H1 (cell line): ENCODE data around the gene EGFR. TPM values are rescaled to one million over a fixed set of nuclear protein-coding genes. Genes with fewer than 3 reads are reported as not detected.

ENCODE experiments used
- CTCF ChIA-PET: fragments of 300-600 bp; sonication (Branson Sonifier 250); formaldehyde crosslinking; loops from one replicate; lab custom pipeline; 2021; ENCODE audit not compliant: partially characterized antibody; lab: Charles Lee
- POLR2A ChIA-PET: fragments of 300-600 bp; sonication (Branson Sonifier 250); formaldehyde crosslinking; loops from one replicate; lab custom pipeline; 2021; ENCODE audit warnings: inconsistent platforms; ENCODE audit not compliant: partially characterized antibody; lab: Charles Lee
- DNase-seq, 2 experiments: peaks; one replicate each; pipeline versions ENCODE4 v3.0.0 to v3.0.0-alpha.2; 2010 to 2022; ENCODE audit warnings: low spot score in 2 of 2, low read depth in 1 of 2, mixed read lengths in 1 of 2
- FAIRE-seq: peaks from 2 replicates; lab custom pipeline; 2011; peaks lifted over from hg19 to GRCh38; lab: Jason Lieb, UNC
- H2AFZ ChIP-seq: 2 replicates; pipeline ENCODE4 v1.8.1; 2012; ENCODE audit warnings: low read length, inconsistent platforms
- H2AK5ac ChIP-seq: 2 replicates; pipeline ENCODE4 v1.6.1; 2013; ENCODE audit warnings: low read depth, low read length
- H2BK120ac ChIP-seq: replicated peaks from 2 replicates; pipeline ENCODE3; 2013; ENCODE audit warnings: low read depth, low read length, inconsistent platforms
- H2BK12ac ChIP-seq: 2 replicates; pipeline ENCODE4 v1.6.1; 2013; ENCODE audit warnings: low read depth, low read length
- H2BK15ac ChIP-seq: 2 replicates; pipeline ENCODE4 v1.6.1; 2013; ENCODE audit warnings: low read length
- H2BK20ac ChIP-seq: 2 replicates; pipeline ENCODE4 v1.6.1; 2013; ENCODE audit warnings: low read length
- H2BK5ac ChIP-seq: 2 replicates; pipeline ENCODE4 v1.6.1; 2013; ENCODE audit warnings: low read depth, low read length
- H3K14ac ChIP-seq: 2 replicates; pipeline ENCODE4 v1.6.1; 2013; ENCODE audit warnings: inconsistent platforms; ENCODE audit not compliant: insufficient read length
- H3K18ac ChIP-seq: 2 replicates; pipeline ENCODE4 v1.6.1; 2013; ENCODE audit warnings: low read length; ENCODE audit errors: extremely low read depth
- H3K23ac ChIP-seq: 2 replicates; pipeline ENCODE4 v1.6.1; 2013; ENCODE audit warnings: inconsistent platforms; ENCODE audit not compliant: insufficient read length
- H3K23me2 ChIP-seq: 2 replicates; pipeline ENCODE4 v1.6.1; 2013; ENCODE audit warnings: low read depth, low read length
- H3K27ac ChIP-seq: 2 replicates; pipeline ENCODE4 v1.6.1; 2011; ENCODE audit warnings: low read depth, low read length, inconsistent platforms
- H3K27me3 ChIP-seq, 4 experiments: replicated peaks in 1 of 4; 1 replicate in 1 of 4; 2 replicates in 3 of 4; pipeline versions ENCODE4 v1.6.1 to v1.8.1; 2011 to 2013; ENCODE audit warnings: low read length in 3 of 4, mild to moderate bottlenecking in 3 of 4, inconsistent platforms in 2 of 4, mixed read lengths in 2 of 4, moderate library complexity in 1 of 4; ENCODE audit not compliant: control insufficient read depth in 3 of 4, insufficient read depth in 3 of 4; ENCODE audit errors: extremely low read depth in 1 of 4
- H3K36me3 ChIP-seq, 4 experiments: 2 replicates each; pipeline versions ENCODE4 v1.6.1 to v1.8.1; 2011 to 2013; ENCODE audit warnings: mild to moderate bottlenecking in 4 of 4, low read length in 3 of 4, moderate library complexity in 2 of 4, control low read depth in 1 of 4, inconsistent platforms in 1 of 4; ENCODE audit not compliant: insufficient read depth in 4 of 4, control insufficient read depth in 2 of 4
- H3K4ac ChIP-seq: replicated peaks from 2 replicates; pipeline ENCODE3; 2013; ENCODE audit warnings: low read length, low read depth, mixed read lengths, inconsistent platforms; ENCODE audit not compliant: insufficient read length
- H3K4me1 ChIP-seq, 4 experiments: replicated peaks in 1 of 4; 1 replicate in 1 of 4; 2 replicates in 3 of 4; pipeline versions ENCODE4 v1.6.1 to v1.8.1; 2011 to 2013; ENCODE audit warnings: low read length in 3 of 4, inconsistent platforms in 2 of 4, mixed read lengths in 1 of 4; ENCODE audit not compliant: insufficient read depth in 4 of 4, control insufficient read depth in 3 of 4
- H3K4me2 ChIP-seq, 2 experiments: 2 replicates each; pipeline versions ENCODE4 v1.6.1 to v1.8.1; 2011 to 2013; ENCODE audit warnings: low read depth in 2 of 2, low read length in 2 of 2, control low read depth in 1 of 2, inconsistent platforms in 1 of 2, mild to moderate bottlenecking in 1 of 2; ENCODE audit not compliant: insufficient read depth in 1 of 2
- H3K4me3 ChIP-seq, 4 experiments: fragments of 200-600, 300-600 bp in 1 of 4; sonication (generic), shearing (Covaris generic), sonication (Bioruptor Twin) in 1 of 4; 2 replicates each; pipeline versions ENCODE4 v1.5.1 to v1.8.1; 2011 to 2016; ENCODE audit warnings: low read length in 4 of 4, low read depth in 3 of 4, control low read depth in 2 of 4, inconsistent platforms in 2 of 4, mild to moderate bottlenecking in 2 of 4, mixed read lengths in 1 of 4, moderate library complexity in 1 of 4; ENCODE audit not compliant: insufficient read depth in 2 of 4; ENCODE audit errors: extremely low read depth in 1 of 4
- H3K56ac ChIP-seq: replicated peaks from 2 replicates; pipeline ENCODE3; 2013; ENCODE audit warnings: low read depth, mild to moderate bottlenecking, mixed read lengths, low read length, inconsistent platforms; ENCODE audit not compliant: insufficient read length
- H3K79me1 ChIP-seq: 2 replicates; pipeline ENCODE4 v1.6.1; 2013; ENCODE audit warnings: low read depth, low read length, control low read depth
- H3K79me2 ChIP-seq, 2 experiments: 2 replicates each; pipeline versions ENCODE4 v1.6.1 to v1.8.1; 2012 to 2013; ENCODE audit warnings: low read length in 2 of 2, mild to moderate bottlenecking in 2 of 2, inconsistent platforms in 1 of 2; ENCODE audit not compliant: insufficient read depth in 2 of 2, control insufficient read depth in 1 of 2
- H3K9ac ChIP-seq, 4 experiments: replicated peaks in 1 of 4; 1 replicate in 1 of 4; 2 replicates in 3 of 4; pipeline versions ENCODE4 v1.6.1 to v1.8.1; 2011 to 2013; ENCODE audit warnings: low read depth in 3 of 4, low read length in 3 of 4, control low read depth in 2 of 4, mild to moderate bottlenecking in 2 of 4, moderate library complexity in 2 of 4, inconsistent platforms in 1 of 4; ENCODE audit errors: extremely low read depth in 1 of 4
- H3K9me3 ChIP-seq, 2 experiments: 2 replicates each; pipeline versions ENCODE4 v1.6.1 to v1.8.1; 2012 to 2013; ENCODE audit warnings: mild to moderate bottlenecking in 2 of 2, moderate library complexity in 2 of 2, control low read depth in 1 of 2, inconsistent platforms in 1 of 2, low read depth in 1 of 2, low read length in 1 of 2, mixed read lengths in 1 of 2; ENCODE audit not compliant: insufficient read depth in 2 of 2
- H4K20me1 ChIP-seq, 2 experiments: replicated peaks in 1 of 2; 2 replicates each; pipeline versions ENCODE3 to v1.8.1; 2011 to 2013; ENCODE audit warnings: inconsistent platforms in 2 of 2, low read length in 2 of 2, mild to moderate bottlenecking in 1 of 2; ENCODE audit not compliant: insufficient read depth in 2 of 2, control insufficient read depth in 1 of 2
- H4K5ac ChIP-seq: 2 replicates; pipeline ENCODE4 v1.6.1; 2013; ENCODE audit warnings: low read length, low read depth, mixed read lengths, inconsistent platforms; ENCODE audit not compliant: insufficient read length
- H4K8ac ChIP-seq: 2 replicates; pipeline ENCODE4 v1.8.0; 2013; ENCODE audit warnings: mild to moderate bottlenecking, moderate library complexity, low read length, inconsistent platforms; ENCODE audit not compliant: insufficient read depth; ENCODE audit errors: extremely low read depth
- H4K91ac ChIP-seq: replicated peaks from 2 replicates; pipeline ENCODE3; 2013; ENCODE audit warnings: low read length, mixed read lengths, inconsistent platforms; ENCODE audit not compliant: insufficient read length
- ASH2L ChIP-seq: fragments of 200-600, 300-600 bp; sonication (generic); IDR thresholded peaks from one replicate; pipeline ENCODE4 v1.7.1; 2017; ENCODE audit warnings: low read length
- CHD1 ChIP-seq: IDR thresholded peaks from 2 replicates; pipeline ENCODE4 v1.6.1; 2012; ENCODE audit warnings: low read depth, low read length, improper control_type of control experiment
- EGR1 ChIP-seq: IDR thresholded peaks from 2 replicates; pipeline ENCODE4 v1.6.1; 2011; ENCODE audit warnings: low read depth, low read length, borderline replicate concordance
- GABPA ChIP-seq: IDR thresholded peaks from 2 replicates; pipeline ENCODE4 v1.6.1; 2011; ENCODE audit warnings: mild to moderate bottlenecking, low read length, moderate library complexity, borderline replicate concordance; ENCODE audit not compliant: insufficient read depth
- HDAC6 ChIP-seq: IDR thresholded peaks from one replicate; pipeline ENCODE4 v1.7.1; 2012; ENCODE audit warnings: low read depth, mild to moderate bottlenecking, inconsistent platforms, low read length, moderate library complexity
- SAP30 ChIP-seq: fragments of 300-600 bp; sonication (generic); IDR thresholded peaks from 2 replicates; pipeline ENCODE4 v1.7.1; 2012; ENCODE audit warnings: low read length, moderate library complexity, mild to moderate bottlenecking, inconsistent platforms; ENCODE audit not compliant: insufficient read depth, insufficient replicate concordance
- TAF1 ChIP-seq: IDR thresholded peaks from 2 replicates; pipeline ENCODE4 v1.6.1; 2011; ENCODE audit warnings: mild to moderate bottlenecking, low read depth, low read length
- TBP ChIP-seq: IDR thresholded peaks from 2 replicates; pipeline ENCODE4 v1.6.1; 2011; ENCODE audit warnings: low read depth, low read length, improper control_type of control experiment
- TCF12 ChIP-seq: IDR thresholded peaks from 2 replicates; pipeline ENCODE4 v1.6.1; 2011; ENCODE audit warnings: low read depth, mild to moderate bottlenecking, low read length
- WGBS, 2 experiments: shearing (Covaris generic) in 1 of 2; methylation state at CpG; one replicate each; pipeline versions ENCODE4 v1.1.6 to v1.1.7; 2013 to 2015; ENCODE audit warnings: low lambda C conversion rate in 2 of 2, mixed read lengths in 2 of 2, inconsistent platforms in 1 of 2, low coverage in 1 of 2, missing lambda C conversion rate in 1 of 2; ENCODE audit not compliant: insufficient replicate concordance in 2 of 2, insufficient coverage in 1 of 2, insufficient read length in 1 of 2; ENCODE audit errors: extremely low coverage in 1 of 2, missing lambda C conversion rate in 1 of 2; 5-methylcytosine and 5-hydroxymethylcytosine counted together
- polyA plus RNA-seq, 7 experiments: library from polyadenylated mRNA; depleted of rRNA in 3 of 7; stranded (reverse) in 5 of 7; unstranded in 2 of 7; fragments of >200 nt in 5 of 7; fragments of 200-250 nt in 2 of 7; gene quantifications; 1 replicate in 5 of 7; 2 replicates in 1 of 7; 4 replicates in 1 of 7; pipeline versions ENCODE4 v1.2.1 to v1.2.3, GENCODE V29; 2011 to 2013; ENCODE audit warnings: missing spikeins in 2 of 7, mixed read lengths in 2 of 7
- total RNA-seq: library from RNA; stranded (reverse); fragmentation: NEBNext Ultra II Directional; extraction: Animal tissue kit (Norgen Biotek cat#: 25700); gene quantifications from 2 replicates; pipeline ENCODE4 v1.2.1, GENCODE V29; 2021

Gene EGFR
- total and polyA plus RNA-seq, 2 of the 8 experiments (the other 6 are each of a cell fraction or from before 2014, with no cell fraction given): 1.9 to 5.8 TPM

- Histone ChIP-seq H3K18ac (no peak overlapping the region), H4K8ac (no peak overlapping the region), H3K9ac (no peak overlapping the region), H4K5ac (no peak overlapping the region), H3K23ac (no peak overlapping the region), H3K36me3 (no peaks in the 10 kb centered on the region), H2AK5ac (no peak overlapping the region), H3K79me2 (no peaks in the 10 kb centered on the region), H2BK5ac (no peak overlapping the region), H3K4me1 (no peaks in the 10 kb centered on the region; a peak in 2 of 7 replicates), H2BK15ac (no peak overlapping the region), H3K14ac (no peak overlapping the region), H3K27me3 (no peaks in the 10 kb centered on the region), H3K79me1 (no peaks in the 10 kb centered on the region), H3K23me2 (no peaks in the 10 kb centered on the region), H2BK120ac (no peak overlapping the region), H2BK12ac (no peak overlapping the region), H3K56ac (no peak overlapping the region), H3K9me3 (no peaks in the 10 kb centered on the region), H2BK20ac (no peak overlapping the region), H3K27ac (no peak overlapping the region), H3K4me2 (no peak overlapping the region), H2AFZ (no peak overlapping the region), H3K4ac (no peak overlapping the region), H3K4me3 (no peak overlapping the region), H4K91ac (no peak overlapping the region), H4K20me1 (no peaks in the 10 kb centered on the region)
- CTCF ChIA-PET: interaction anchor here (0.9 to 1.5 kb wide), 2 partner anchors 13 to 35 kb away, joined by 3 to 4 read pairs; no protein-coding TSS in a partner anchor
- DNase-seq (no peak), FAIRE-seq (no peak)
- TF ChIP-seq HDAC6 (no peak), TCF12 (no peak), SAP30 (no peak), ASH2L (no peak), TBP (no peak), CHD1 (no peak), EGR1 (no peak), GABPA (no peak), TAF1 (no peak)
- POLR2A ChIA-PET: no interaction called here
- WGBS, 2 experiments: 82% methylated on average over 18 of the region's 18 CpGs; no CpG with 5 or more reads in 1 of the 2 experiments
Observed at GRCh38 chr7:55178863-55179773, 160.3 kb downstream of the EGFR start.
